NCI-H1417 (cell line): ENCODE results near the gene MID2.
"Not testable (repeated sequence)": the region's sequence is repeated elsewhere in the genome, so short reads cannot be mapped to it uniquely, and the experiment has no call there.

Experiments
- DNase-seq, 3 experiments: peaks; one replicate each; lab custom pipeline; 2025; lab: John Stamatoyannopoulos, UW

MID2 gene

DNA sequence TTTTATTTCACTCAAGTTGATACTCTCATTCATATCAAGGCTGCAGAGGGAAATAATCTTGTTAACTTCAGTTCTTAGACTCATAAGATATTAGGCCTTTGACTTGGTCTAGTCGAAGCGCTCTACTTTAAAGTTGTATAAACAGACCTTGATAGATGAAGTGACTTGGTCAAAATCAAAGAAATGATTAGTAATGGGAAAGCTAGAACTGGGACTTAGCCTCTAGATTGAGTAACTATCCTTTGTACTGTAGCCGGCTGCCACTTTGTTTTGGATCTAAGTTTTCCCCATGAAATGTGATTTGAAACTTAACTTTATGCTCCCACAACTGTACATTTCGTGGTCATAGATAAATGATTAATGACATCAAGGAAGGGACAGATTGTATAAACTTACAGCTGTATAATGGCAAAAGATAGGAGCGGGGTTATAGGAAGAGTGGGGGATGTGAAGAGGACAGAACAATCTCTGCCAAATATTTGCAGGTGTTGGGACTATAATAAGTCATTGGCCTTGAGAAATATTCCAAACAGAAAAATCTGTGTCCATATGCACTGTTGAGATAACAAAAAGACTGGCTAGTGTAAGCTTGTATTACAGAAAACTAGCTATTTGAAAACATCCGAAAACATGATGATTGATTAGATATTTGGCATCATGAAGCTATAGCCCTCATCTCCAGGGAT is 17.2 kb downstream of the MID2 start:
- DNase-seq: no peak

DNA sequence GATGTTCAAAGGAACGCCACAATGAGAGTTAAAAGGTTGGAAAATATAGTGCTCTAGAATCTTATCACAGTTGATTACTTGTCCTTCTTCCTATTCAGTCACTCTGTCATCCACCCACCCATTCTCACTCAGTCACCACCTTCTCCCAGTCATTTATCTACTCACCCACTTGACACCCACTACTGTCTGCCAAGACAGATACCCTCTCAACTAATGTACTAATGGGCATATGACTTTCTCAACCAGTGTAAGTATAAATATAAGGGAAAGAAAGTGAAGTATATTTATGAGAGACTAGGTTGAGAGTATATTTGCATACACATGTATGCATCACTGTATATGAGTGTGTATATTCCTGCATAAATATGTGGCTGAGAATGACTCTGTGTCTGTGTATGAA is 20.0 kb downstream of the MID2 start:
- DNase-seq: no peak

DNA sequence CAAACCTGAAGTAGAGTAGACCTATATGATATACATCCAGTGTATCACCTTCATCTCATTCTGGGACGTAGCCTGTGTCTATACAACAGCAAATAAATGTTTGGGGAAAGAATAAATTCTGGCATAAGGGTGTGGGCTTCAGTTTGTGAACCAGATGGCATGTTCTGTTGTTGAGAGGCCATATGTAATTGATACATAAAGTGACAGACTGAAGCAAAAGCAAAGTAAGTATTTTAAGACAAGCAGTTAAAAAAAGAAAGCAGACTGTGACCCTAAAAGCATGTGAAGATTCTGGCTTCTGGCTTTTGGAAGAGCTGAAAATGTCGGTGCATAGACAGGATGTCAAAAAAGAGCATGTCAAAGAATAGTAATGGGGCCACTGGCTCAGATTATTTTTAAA is 22.9 kb downstream of the MID2 start:
- DNase-seq: no peak

DNA sequence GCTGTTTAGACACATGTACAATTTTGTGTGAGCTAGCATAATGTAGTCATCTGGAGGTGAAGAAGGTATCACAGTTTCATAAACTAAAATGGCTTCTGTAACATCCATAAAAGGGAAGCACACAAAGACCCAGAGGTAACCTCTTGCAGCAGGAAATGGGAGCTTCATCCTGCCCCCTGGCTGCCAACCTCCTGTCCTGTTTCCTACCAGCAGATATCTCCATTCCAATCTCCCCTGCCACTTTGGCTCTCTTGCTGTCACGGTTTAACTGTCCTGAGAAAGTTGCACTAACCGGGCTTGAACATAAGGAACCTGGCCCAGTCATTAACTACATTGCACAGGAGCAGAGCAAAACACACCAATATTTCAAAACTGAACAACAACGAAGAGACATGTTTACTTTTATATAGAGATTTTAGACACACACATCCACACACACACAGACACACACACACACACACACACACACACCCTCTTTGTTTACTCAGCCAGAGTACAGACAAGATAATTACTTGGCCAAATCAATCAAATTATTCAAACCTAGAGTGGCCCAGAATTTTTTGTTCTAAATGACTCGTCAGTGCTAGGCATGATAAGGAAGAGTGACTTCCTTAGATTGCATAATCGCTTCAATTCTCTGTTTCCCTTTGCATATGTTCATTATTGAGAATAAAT is 24.2 kb downstream of the MID2 start:
- peak in 2 of 3 experiments; percentile 12 to 54 for DNase-seq

DNA sequence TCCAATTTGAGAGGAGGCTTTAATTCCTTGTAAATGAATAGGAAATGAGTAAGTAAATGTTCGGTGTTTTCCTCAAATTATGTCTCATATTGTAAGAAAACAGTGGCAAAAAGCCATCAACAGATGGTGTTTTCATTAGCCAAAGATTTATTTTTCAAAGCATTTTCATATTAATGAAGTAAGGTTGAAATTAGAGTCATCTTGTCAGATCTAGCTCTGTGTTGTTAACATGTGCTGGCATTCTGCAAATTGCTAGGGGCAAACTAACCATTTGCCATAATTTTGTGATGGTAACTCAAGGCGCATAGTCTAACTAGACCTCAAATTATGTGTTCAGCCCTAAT is 24.7 kb downstream of the MID2 start:
- DNase-seq: no peak

DNA sequence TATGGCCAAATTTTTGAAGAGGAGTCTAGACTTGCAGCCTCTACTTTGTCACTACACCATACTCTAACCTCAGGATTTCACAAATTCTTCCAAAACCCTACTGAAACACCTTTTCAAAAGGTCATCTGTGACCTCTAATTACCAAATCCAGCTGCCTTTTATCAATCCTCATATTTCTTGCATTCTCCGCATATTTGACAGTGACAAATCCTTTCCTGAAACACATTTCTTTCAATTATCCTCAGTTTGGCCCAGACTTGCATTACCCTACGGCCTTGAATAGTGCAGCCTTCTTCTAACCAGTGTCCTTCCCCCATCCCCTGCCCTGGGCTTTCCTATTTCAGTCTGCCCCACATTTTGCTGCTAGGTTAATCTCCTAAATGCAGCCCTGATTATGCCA is 25.5 kb downstream of the MID2 start:
- DNase-seq: no peak

DNA sequence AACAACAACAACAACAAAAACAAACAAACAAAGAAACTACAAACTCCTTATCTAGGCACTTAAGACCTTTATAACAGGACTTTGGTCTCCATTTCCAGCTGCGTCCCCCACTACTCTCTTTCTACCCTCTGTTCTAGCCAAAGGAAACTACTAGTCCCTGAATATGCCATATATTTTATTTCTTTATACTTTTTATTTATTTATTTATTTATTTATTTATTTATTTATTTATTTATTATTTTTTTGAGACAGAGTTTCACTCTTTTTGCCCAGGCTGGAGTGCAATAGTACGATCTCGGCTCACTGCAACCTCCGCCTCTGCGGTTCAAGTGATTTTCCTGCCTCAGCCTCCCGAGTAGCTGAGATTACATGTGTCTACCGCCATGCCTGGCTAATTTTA is 26.0 kb downstream of the MID2 start:
- DNase-seq: not testable (repeated sequence)

DNA sequence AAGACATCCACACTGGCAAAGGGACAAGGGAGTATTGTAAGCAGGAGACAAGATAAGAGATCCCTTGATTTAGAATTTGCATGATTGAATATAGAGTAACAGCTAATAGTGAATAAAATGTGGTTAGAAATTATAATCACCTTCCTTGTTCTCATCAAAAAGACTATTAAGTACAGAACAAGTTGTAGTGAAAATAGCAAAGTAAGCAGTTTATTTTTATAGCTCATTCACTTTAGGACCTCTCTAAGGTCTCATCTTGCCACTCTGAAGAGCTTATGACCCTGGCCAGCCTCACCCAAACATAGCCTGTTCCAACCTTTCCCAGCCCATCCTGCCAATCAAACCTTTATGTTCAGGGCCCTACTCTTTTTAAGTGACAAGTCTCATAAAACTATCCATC is 30.6 kb downstream of the MID2 start:
- DNase-seq: no peak

DNA sequence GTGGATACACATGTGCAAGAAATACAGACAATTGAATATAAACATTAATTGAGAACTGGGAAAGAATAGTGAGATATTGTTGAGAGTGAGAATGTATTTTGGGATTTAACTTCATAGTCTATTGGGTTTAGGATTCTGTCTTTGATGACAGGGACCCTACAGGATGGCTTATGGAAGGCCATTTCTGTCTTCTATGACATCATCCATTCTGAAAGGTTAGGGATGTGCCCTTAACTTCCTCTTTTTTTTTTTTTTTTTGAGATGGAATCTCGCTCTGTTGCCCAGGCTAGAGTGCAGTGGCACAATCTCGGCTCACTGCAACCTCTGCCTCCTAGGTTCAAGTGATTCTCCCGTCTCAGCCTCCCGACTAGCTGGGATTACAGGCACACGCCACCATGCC is 31.4 kb downstream of the MID2 start:
- DNase-seq: not testable (repeated sequence)

DNA sequence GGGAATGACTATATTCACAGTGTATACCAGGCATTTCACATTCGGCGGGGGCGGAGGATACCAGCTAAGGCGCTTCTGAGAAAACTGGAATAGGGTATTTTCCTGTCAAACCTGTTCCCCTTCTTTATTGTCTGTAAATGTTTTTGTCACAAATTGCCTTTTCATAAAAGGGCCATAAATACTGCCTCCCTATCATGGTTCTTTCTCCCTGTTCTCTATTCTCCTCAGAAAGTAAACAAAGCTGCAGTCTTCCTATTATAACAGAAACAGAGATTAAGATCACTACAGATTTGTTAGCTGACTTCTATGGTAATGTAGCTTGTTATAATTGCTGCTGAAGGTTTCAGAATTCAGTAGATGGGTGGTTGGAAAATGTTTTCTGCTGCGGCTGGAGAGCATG is 32.2 kb downstream of the MID2 start:
- peak in 2 of 3 experiments; percentile 49 to 85 for DNase-seq

DNA sequence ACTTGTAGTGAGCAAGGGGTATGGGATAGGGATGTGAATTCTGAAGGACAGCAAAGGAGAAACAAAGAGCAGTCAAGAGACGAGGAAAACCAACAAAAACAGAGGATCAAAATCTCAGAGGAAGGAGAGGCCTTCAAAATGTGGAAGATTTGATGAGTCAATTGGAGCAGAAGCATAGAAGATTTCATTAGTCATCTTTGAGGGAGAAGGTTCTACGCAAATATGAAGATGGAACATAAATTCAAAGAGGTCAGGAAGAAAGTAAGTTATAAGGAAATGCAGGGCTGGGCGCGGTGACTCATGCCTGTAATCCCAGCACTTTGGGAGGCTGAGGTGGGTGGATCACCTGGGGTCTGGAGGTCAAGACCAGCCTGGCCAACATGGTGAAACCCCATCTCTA is 35.4 kb downstream of the MID2 start:
- DNase-seq: no peak

DNA sequence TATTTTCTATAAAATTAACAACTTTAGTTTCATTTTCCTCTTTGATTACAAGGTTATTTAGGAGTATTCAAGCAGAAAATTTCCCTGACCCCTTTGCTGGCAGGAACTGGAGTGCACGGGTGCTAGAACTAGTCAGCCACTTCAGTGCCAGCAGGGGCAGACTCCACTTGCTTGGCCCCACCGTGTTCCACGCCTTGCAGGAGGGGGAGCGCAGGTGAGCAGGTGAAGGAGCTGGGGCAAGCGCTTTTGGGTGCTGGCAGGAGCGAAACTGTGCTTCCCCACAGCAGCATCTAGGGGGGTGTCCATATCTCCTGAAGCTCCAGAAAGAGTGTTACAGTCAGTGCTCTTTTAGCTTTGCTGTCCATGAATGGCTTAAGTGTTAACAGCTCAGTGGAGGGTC is 45.5 kb downstream of the MID2 start:
- DNase-seq: no peak

DNA sequence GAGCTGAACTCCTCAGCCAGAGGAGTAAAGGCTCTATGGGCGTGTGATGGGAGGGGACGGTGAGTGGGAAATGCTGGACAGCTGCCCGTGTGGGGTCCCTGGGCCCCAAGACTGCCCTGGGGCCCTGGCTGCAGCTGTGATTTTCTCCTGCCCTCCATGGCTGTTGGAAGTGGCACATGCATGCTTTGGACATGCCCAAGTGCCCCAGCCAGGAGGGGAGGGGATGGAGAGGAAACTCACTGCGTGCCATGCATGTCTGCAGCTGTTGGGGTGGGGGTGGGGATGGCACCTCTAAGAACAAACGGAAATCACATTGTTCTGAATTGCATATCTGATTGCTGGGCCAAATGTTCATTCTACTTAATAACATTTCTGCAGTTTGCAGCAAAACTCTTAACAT is 52.4 kb downstream of the MID2 start:
- DNase-seq: no peak

DNA sequence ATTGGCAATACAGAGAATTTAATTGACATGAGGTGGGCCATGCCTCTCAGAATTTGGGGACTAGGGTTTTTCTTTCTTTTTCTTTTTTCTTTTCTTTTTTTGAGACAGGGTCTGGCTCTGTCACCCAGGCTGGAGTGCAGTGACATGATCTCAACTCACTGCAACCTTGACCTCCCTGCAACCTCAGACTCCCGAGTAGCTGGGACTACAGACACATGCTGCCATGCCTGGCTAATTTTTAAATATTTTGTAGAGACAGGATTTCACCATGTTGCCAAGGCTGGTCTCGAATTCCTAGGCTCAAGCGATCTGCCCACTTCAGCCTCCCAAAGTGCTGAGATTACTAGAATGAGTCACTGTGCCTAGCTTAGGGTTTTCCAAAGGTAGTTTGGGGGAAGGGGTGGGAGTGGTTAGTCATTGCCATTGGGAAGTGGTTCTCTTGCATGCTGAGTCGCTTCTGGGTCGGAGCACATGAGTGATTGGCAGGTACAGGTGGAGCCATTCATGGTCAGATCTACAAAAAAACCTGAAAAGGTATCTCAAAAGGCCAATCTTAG is 54.5 kb downstream of the MID2 start:
- no peak for DNase-seq

DNA sequence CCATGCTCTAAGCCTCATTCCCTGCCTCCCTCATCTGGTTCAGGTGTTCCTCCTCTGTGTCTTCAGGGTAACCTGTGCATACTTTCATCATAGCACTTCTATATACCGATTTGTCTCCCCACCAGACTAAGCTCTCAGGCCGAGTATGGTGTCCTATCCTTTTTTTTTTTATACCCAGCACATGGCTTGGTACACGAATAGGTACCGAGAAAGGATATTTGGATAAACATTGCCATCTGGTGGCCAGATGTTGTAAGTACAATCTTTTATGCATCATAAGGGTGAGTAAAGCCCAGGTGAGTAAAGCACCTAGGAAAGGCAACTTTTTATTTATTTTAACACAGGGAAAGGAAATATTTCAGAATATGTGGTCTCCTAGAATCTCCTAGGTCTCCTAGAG is 68.4 kb downstream of the MID2 start:
- DNase-seq: peak; percentile 37 to 84 (median 63)

DNA sequence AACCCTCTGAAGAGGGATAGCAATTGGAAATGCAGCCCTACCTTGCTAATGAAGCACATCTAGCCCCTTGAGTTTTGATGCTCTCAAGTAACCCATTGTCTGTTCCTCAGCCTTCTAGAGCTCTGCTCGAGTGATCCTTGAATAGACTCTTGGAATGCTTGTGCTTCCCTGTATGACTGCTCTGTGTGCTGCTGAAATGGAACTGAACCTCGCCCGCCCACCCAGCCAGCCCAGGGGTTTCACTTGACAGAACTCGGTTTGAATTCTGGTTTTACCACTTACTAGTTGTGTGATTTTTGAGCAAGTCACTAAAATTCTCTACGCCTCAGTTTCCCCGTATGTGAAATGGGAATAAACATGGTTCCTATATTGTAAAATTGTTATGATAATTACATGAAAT is 77.1 kb downstream of the MID2 start:
- DNase-seq: no peak

DNA sequence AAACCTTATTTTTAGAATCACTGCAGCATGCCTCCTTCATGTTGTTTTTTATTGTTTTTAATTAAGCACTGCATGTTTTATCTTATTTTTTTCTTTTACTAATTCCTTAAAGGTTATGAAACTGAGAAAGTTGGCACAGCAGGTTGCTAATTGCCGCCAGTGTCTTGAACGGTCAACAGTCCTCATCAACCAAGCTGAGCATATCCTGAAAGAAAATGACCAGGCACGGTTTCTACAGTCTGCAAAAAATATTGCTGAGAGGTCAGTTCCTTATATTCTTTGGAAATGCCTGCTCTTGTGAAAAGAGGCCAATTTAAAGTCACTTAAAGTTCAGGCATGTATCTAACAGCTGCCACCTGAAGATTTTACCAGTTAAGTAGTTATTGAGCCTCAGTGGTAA is 79.7 kb downstream of the MID2 start:
- no peak for DNase-seq

DNA sequence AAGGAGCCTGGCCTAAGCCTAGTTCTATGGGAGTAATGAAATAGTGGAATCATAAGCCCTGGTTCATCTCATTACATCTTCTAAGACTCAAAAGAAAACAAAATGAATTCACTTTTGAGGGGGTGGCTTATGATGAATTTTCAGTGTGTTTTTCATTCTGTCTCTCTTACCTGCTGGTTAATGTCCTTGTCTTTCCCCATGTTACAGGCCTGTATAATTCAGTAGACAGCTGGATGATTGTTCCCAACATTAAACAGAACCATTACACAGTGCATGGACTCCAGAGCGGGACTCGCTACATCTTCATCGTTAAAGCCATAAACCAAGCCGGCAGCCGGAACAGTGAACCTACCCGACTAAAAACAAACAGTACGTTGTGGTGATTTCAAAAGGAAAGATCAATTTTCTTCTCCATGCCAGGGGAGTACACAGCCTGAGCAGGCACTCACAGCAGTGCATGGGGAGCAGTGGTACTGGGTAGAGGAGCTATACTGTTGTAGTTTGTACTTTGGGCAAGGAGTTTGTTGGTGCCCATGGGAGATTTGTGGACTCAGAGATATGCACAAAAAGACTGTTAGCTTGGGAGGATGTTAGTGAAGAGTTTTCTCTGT is 98.6 kb downstream of the MID2 start:
- DNase-seq: no peak

DNA sequence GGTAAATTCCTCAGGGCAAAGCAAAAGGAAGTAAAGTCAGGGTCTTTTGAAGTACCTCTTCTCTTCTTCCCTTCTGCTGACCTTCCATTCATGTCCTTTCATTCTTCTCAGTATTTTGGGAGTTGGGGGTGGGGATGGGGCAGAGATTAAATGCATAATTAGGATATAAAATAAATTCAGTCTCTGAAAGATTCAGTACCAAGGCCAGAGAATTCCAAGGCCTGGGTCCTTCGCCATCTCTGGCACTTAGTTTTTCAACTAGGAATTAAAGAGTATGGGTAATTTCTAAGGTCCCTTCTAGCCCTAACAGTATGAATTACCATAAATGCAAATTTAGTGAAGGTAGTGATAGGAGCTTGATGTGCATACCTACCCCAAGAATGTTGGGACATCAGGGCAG is 108.6 kb downstream of the MID2 start:
- DNase-seq: no peak

DNA sequence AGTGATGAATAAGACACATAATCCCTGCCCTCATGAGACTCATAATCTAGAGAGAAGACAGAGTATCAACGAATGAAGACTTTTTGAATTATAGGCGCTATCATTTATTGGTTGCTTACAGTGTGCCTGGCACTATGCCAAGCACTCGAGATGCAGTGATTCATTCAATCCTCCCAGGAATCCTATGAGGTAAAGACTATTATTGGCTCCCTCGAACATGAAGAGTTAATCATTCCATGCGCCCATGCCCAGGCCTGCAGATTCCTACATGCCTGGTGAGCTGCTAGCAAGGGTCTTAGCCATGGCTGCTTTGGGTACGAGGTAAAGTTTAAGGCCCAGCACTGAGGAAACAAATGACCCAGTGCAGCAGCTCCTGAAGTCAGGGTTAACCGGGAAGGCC is 109.5 kb downstream of the MID2 start:
- DNase-seq: peak in 1 of 3 experiments; percentile 24

DNA sequence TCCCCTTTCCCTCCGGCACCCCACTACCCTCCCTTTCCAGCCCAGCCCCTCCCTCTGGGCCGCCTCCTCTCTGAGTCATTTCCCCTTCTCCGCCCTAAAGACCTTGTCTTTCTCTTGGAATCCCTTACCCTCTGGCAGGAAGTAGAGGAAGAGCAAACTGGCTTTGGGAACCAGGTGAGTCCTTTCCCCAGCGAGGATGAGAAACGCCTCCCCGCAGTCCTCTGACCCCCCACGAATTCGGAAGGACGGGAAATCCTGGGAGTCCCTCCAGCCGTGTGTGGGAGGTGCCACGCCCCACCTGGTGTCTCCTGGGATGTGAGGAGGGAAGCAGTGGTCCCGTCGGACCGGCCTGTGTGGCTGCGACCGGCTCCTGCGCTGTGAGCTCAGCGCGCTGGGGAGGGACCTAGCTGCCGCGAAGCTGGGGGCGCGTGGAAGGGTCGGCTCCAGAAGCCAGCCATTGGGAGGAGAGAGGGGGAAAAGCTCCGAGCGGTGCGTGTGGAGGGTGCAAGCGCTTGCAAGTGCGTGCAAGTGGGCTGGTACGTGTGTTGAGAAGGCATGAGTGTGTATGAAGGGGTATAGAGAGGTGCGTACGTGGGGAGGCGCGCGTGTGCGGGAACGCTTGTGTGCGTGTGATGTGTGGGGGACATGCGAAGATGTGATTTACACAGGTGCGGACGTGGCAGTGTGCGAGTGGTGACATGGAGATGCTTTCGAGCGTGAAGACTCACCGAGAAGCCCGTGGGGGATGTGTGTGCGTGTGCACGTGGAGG is 110.2 kb downstream of the MID2 start:
- peak in 2 of 3 experiments; percentile 48 to 53 for DNase-seq

DNA sequence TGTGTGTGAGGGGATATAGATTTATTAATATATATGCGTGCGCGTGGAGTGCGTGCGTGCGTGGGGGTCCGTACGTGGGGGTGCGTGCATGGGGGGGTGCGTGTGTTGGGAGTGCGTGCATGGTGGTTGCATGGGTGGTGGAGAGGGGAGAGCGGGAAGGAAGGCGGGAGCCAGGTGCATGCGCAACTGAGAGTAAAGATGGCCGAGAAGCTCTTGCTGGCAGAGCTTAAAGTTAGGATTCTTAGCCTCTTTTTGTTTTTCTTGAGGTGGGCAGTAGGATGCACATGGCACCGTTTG is 110.7 kb downstream of the MID2 start:
- DNase-seq: peak in 2 of 3 experiments; percentile 48 to 53

DNA sequence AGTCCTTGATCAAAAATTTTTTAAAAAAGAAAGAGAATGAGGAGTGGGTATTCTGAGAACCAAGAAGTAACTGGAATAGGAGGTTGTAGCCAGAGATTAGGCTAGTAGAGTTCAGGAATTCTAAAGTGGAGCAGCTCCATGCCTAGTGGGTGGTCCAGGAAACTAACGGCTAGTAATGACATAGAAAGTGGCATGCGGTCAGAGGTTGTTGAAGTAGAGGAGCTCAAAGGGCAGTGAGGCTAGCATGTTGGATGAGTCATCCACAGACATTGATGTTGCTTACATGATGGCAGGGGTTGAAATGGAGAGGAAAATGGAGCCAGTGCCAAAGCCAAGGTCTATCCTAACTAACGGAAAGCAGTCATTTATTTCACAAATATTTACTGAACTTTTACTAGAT is 114.4 kb downstream of the MID2 start:
- no peak for DNase-seq
